K562 (cell line): ENCODE data around the gene ZFYVE19. TPM values are rescaled to one million over a fixed set of nuclear protein-coding genes. Genes with fewer than 3 reads are reported as not detected.

Source experiments
- ELF1 ChIP-seq: fragments of 200-800 bp; sonication (Bioruptor generic); IDR thresholded peaks from 2 replicates; pipeline ENCODE4 v1.6.1; 2016; ENCODE audit warnings: missing genetic modification characterization, missing compliant biosample characterization
- FOXA3 ChIP-seq, 2 experiments: fragments of 450-650 bp in 1 of 2; sonication (generic) in 1 of 2; formaldehyde crosslinking; IDR thresholded peaks in 1 of 2; conservative IDR thresholded peaks in 1 of 2; 2 replicates each; pipeline versions ENCODE4 v1.4.0 to v1.8.0; 2020 to 2022; ENCODE audit warnings: mild to moderate bottlenecking in 2 of 2, missing genetic modification reagents in 1 of 2
- IFI16 ChIP-seq: fragments of 250-450 bp; sonication (Bioruptor Pico); IDR thresholded peaks from 2 replicates; pipeline ENCODE4 v2.1.2; 2022; ENCODE audit warnings: mild to moderate bottlenecking, inconsistent platforms
- NEUROD1 ChIP-seq: fragments of 150-350 bp; IDR thresholded peaks from 2 replicates; pipeline ENCODE4 v1.6.1; 2014; ENCODE audit warnings: borderline replicate concordance, low read length, low read depth; ENCODE audit not compliant: partially characterized antibody
- NR2C2 ChIP-seq, 2 experiments: fragments of 200-800 bp in 1 of 2; sonication (Bioruptor generic) in 1 of 2; sonication (generic) in 1 of 2; formaldehyde crosslinking in 1 of 2; IDR thresholded peaks; 2 replicates each; pipeline versions ENCODE4 v1.6.1 to v1.8.0; 2016 to 2022; ENCODE audit warnings: mild to moderate bottlenecking in 1 of 2, missing compliant biosample characterization in 1 of 2, missing genetic modification characterization in 1 of 2, missing genetic modification reagents in 1 of 2
- NUFIP1 ChIP-seq: fragments of 450-650 bp; IDR thresholded peaks from 2 replicates; pipeline ENCODE4 v1.6.1; 2018; ENCODE audit not compliant: partially characterized antibody
- PHF8 ChIP-seq: fragments of 200-600 bp; sonication (generic); IDR thresholded peaks from 2 replicates; pipeline ENCODE4 v1.6.1; 2012; ENCODE audit warnings: mixed run types, mild to moderate bottlenecking, inconsistent platforms, low read length, moderate library complexity, borderline replicate concordance
- RB1 ChIP-seq: fragments of 450-650 bp; IDR thresholded peaks from 2 replicates; pipeline ENCODE4 v1.6.1; 2017; ENCODE audit warnings: low read depth, mild to moderate bottlenecking
- VEZF1 ChIP-seq: fragments of 200-800 bp; sonication (Bioruptor generic); IDR thresholded peaks from 2 replicates; pipeline ENCODE4 v1.6.1; 2017; ENCODE audit warnings: missing genetic modification characterization, missing compliant biosample characterization
- ZEB2 ChIP-seq: fragments of 450-650 bp; IDR thresholded peaks from 2 replicates; pipeline ENCODE4 v1.6.1; 2016
- ZKSCAN3 ChIP-seq: fragments of 250-450 bp; sonication (Bioruptor Pico); IDR thresholded peaks from 2 replicates; pipeline ENCODE4 v1.4.0; 2020
- polyA plus RNA-seq, 8 experiments: library from polyadenylated mRNA; depleted of rRNA in 4 of 8; stranded (reverse) in 5 of 8; unstranded in 3 of 8; fragments of >200 nt; fragmentation: Nextera tagmentation in 2 of 8; fragmentation: Illumina TruSeq in 1 of 8; extraction: Ambion mirVana in 2 of 8; extraction: Trizol in 1 of 8; gene quantifications; 2 replicates each; pipeline versions ENCODE4 v1.2.1 to v1.2.3, GENCODE V29; 2011 to 2014; ENCODE audit warnings: inconsistent platforms in 1 of 8, missing spikeins in 1 of 8
- total RNA-seq, 7 experiments: library from RNA; depleted of rRNA in 6 of 7; stranded (reverse); fragments of >200 nt in 6 of 7; fragmentation: Illumina TruSeq in 2 of 7; extraction: Trizol in 2 of 7; gene quantifications; 2 replicates each; pipeline versions ENCODE4 v1.2.1 to v1.2.3, GENCODE V29; 2011 to 2021; ENCODE audit warnings: low replicate concordance in 1 of 7
- TF ChIP-seq, protein P1 (sequence below): fragments of 250-450 bp; sonication (Bioruptor Pico); IDR thresholded peaks from 2 replicates; pipeline ENCODE4 v1.5.0; 2021
- TF ChIP-seq, protein P2 (sequence below), 2 experiments: fragments of 200-800 bp in 1 of 2; sonication (Bioruptor generic) in 1 of 2; sonication (generic) in 1 of 2; formaldehyde crosslinking in 1 of 2; IDR thresholded peaks in 1 of 2; conservative IDR thresholded peaks in 1 of 2; 2 replicates each; pipeline versions ENCODE4 v1.5.0 to v1.6.1; 2016 to 2020; ENCODE audit warnings: missing compliant biosample characterization in 1 of 2, missing genetic modification characterization in 1 of 2, missing genetic modification reagents in 1 of 2
- TF ChIP-seq, protein P3 (sequence below): sonication (generic); formaldehyde crosslinking; IDR thresholded peaks from 2 replicates; pipeline ENCODE4 v1.4.0; 2020; ENCODE audit warnings: mild to moderate bottlenecking, missing genetic modification reagents

Gene ZFYVE19
- total and polyA plus RNA-seq, 9 of the 15 experiments (the other 6 are each of a cell fraction or from before 2014, with no cell fraction given): 1.5 to 36.8 (median 19.9) TPM

DNA sequence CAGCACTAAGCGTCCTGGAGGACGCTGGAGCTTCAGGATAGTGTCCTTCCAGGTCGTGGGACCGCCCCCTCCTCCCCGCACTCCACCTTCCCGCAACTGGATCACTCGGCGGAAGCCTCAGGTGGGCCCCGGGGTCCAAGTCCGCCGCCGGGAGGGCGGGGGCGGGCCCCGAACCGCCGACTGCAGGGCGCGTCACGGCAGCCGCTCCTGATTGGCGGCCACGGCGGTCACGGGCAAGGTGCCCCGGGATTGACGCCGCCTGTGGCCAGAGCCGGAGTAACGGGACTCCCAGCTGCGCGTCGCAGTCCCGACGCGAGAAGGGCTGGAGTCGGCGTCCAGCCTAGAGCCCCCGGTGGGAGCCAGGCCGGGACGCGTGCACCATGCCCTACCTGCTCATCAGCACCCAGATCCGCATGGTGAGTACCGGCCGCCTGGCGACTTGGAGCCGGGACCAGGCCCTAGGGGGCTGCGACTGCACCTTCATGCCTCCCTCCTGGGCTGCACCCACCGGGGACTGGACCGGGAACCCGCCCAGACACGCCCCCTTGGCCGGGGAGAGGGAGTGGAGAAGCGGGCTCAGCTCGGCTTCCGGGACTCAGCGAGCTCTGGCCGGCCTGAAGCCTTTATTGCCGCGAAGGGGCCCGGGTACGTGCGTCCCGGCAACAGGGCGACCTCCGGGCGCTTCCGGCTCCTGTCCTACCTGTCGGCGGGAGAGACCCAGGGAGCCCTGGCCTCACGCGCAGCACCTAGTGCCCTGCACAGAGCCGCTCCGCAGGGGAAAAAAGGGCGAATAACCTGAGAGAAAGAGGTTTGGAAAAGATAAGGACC is 42.9 kb upstream of the ZFYVE19 start, which contains the start of gene GCHFR (continued):
- TF ChIP-seq, protein P1, sequence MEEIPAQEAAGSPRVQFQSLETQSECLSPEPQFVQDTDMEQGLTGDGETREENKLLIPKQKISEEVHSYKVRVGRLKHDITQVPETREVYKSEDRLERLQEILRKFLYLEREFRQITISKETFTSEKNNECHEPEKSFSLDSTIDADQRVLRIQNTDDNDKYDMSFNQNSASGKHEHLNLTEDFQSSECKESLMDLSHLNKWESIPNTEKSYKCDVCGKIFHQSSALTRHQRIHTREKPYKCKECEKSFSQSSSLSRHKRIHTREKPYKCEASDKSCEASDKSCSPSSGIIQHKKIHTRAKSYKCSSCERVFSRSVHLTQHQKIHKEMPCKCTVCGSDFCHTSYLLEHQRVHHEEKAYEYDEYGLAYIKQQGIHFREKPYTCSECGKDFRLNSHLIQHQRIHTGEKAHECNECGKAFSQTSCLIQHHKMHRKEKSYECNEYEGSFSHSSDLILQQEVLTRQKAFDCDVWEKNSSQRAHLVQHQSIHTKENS (CRISPR knock-in tag): no peak
- TF ChIP-seq VEZF1 (CRISPR knock-in tag) (peak; percentile 57), ELF1 (tag) (0 out of 2 replicates have a peak, but pooled peaks have one; percentile 52), NR2C2 (CRISPR knock-in tag; IDR thresholded peaks at IDR 0.05) (no peak), NR2C2 (tag; IDR thresholded peaks at IDR 0.05) (peak; percentile 68), NEUROD1 (no peak), ZKSCAN3 (CRISPR knock-in tag) (no peak), RB1 (peak; percentile 75), ZEB2 (peak; percentile 28; the same call in 1 of the 2 replicates), PHF8 (peak; percentile 71; the same call in 1 of the 2 replicates), FOXA3 (CRISPR knock-in tag; conservative IDR thresholded peaks at IDR 0.05 in 1 of 2, IDR thresholded peaks at IDR 0.05 in 1 of 2) (0 out of 4 replicates have a peak, but pooled peaks of 1 of the 2 experiments have one; percentile 32), NUFIP1 (peak; percentile 47), IFI16 (CRISPR knock-in tag) (no peak)
- TF ChIP-seq, protein P2, sequence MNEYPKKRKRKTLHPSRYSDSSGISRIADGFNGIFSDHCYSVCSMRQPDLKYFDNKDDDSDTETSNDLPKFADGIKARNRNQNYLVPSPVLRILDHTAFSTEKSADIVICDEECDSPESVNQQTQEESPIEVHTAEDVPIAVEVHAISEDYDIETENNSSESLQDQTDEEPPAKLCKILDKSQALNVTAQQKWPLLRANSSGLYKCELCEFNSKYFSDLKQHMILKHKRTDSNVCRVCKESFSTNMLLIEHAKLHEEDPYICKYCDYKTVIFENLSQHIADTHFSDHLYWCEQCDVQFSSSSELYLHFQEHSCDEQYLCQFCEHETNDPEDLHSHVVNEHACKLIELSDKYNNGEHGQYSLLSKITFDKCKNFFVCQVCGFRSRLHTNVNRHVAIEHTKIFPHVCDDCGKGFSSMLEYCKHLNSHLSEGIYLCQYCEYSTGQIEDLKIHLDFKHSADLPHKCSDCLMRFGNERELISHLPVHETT (CRISPR knock-in tag; conservative IDR thresholded peaks at IDR 0.05 in 1 of 2, IDR thresholded peaks at IDR 0.05 in 1 of 2): peak in 1 of 2 experiments; percentile 85; a peak in 2 of 4 replicates
- TF ChIP-seq, protein P3, sequence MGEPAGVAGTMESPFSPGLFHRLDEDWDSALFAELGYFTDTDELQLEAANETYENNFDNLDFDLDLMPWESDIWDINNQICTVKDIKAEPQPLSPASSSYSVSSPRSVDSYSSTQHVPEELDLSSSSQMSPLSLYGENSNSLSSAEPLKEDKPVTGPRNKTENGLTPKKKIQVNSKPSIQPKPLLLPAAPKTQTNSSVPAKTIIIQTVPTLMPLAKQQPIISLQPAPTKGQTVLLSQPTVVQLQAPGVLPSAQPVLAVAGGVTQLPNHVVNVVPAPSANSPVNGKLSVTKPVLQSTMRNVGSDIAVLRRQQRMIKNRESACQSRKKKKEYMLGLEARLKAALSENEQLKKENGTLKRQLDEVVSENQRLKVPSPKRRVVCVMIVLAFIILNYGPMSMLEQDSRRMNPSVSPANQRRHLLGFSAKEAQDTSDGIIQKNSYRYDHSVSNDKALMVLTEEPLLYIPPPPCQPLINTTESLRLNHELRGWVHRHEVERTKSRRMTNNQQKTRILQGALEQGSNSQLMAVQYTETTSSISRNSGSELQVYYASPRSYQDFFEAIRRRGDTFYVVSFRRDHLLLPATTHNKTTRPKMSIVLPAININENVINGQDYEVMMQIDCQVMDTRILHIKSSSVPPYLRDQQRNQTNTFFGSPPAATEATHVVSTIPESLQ: 0 out of 2 replicates have a peak, but pooled peaks have one; percentile 3
